Measurements from ENCODE around the gene KIF1C.

DNA sequence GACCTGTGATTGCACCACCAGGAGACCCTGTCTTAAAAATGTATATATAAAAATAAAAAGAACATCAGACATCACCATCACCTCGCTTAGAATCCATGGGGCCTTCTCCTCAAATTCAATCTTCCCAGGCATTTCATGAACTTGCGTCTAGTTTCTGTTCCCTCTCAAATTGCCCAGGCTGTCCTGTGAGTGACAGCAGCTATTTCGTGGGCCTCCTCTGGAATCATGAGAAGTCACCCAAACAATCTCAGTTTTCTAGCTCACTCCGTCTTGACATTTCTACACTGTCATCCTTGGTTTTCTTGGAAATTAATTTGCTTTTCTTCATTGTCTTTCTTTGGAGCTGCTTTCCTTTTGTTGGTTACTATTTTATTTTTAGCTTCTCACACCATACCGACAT lies 30.2 kb downstream of the KIF1C start:
- TF ChIP-seq, protein P1, sequence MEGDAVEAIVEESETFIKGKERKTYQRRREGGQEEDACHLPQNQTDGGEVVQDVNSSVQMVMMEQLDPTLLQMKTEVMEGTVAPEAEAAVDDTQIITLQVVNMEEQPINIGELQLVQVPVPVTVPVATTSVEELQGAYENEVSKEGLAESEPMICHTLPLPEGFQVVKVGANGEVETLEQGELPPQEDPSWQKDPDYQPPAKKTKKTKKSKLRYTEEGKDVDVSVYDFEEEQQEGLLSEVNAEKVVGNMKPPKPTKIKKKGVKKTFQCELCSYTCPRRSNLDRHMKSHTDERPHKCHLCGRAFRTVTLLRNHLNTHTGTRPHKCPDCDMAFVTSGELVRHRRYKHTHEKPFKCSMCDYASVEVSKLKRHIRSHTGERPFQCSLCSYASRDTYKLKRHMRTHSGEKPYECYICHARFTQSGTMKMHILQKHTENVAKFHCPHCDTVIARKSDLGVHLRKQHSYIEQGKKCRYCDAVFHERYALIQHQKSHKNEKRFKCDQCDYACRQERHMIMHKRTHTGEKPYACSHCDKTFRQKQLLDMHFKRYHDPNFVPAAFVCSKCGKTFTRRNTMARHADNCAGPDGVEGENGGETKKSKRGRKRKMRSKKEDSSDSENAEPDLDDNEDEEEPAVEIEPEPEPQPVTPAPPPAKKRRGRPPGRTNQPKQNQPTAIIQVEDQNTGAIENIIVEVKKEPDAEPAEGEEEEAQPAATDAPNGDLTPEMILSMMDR (IDR thresholded peaks at IDR 0.05), result no peak
- no peak for TF ChIP-seq POLR2AphosphoS5 (IDR thresholded peaks at IDR 0.05; ENCODE audit: insufficient read depth in 1 of 2, low read depth in 1 of 2)
